ENCODE data around the gene S1PR2.

DNA sequence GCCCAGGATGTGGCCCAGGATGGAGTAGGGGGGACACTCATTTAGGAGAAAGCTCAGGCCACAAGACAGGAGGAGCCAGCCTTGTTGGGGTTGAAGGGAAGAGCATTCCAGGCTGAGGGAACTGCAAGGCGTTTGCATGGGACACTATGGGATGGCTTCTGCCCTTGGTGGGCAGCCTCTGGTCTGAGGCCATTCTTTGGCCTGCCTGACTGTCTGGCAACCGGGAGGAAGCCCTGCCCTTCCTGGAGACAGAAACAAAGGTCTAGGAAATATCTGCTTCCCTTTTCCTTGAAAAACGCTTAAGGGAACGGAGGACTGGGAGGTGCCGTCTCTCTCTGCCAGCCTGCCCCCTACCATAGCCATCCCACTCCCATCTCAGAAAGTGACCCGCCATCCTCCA, 36.9 kb upstream of the S1PR2 start:
- TF ChIP-seq POLR2A (IDR thresholded peaks at IDR 0.05) = no peak
- TF ChIP-seq, protein P1, sequence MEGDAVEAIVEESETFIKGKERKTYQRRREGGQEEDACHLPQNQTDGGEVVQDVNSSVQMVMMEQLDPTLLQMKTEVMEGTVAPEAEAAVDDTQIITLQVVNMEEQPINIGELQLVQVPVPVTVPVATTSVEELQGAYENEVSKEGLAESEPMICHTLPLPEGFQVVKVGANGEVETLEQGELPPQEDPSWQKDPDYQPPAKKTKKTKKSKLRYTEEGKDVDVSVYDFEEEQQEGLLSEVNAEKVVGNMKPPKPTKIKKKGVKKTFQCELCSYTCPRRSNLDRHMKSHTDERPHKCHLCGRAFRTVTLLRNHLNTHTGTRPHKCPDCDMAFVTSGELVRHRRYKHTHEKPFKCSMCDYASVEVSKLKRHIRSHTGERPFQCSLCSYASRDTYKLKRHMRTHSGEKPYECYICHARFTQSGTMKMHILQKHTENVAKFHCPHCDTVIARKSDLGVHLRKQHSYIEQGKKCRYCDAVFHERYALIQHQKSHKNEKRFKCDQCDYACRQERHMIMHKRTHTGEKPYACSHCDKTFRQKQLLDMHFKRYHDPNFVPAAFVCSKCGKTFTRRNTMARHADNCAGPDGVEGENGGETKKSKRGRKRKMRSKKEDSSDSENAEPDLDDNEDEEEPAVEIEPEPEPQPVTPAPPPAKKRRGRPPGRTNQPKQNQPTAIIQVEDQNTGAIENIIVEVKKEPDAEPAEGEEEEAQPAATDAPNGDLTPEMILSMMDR (IDR thresholded peaks at IDR 0.05) = no peak
- no peak for TF ChIP-seq POLR2AphosphoS5 (IDR thresholded peaks at IDR 0.05)

Data from suprapubic skin (tissue), 4 donors.